PC-3 (cell line): ENCODE measurements around the gene EPS8L2. TPM values are rescaled to one million over a fixed set of nuclear protein-coding genes. Genes with fewer than 3 reads are reported as not detected.

Experiments
- ATAC-seq: fragments of 200-7000 bp; cut with Tn5 transposase; 2 replicates; pipeline ENCODE4 v1.9.1; 2020; ENCODE audit warnings: mild to moderate bottlenecking, moderate library complexity
- BruUV-seq: library from RNA; stranded (reverse); fragments of 400-500 nt; replicated peaks from 2 replicates; lab custom pipeline; 2021; lab: Mats Ljungman, UMichigan
- CTCF ChIA-PET: fragments of 300-600 bp; sonication (Branson Sonifier 250); formaldehyde crosslinking; loops from one replicate; lab custom pipeline; 2022; ENCODE audit warnings: antibody characterized with exemption; lab: Charles Lee
- POLR2A ChIA-PET: fragments of 300-600 bp; sonication (Branson Sonifier 250); formaldehyde crosslinking; loops from one replicate; lab custom pipeline; 2022; ENCODE audit warnings: antibody characterized with exemption; ENCODE audit not compliant: unreplicated experiment; lab: Charles Lee
- DNase-seq: peaks from one replicate; pipeline ENCODE4 v3.0.0-alpha.2; 2015
- H2AFZ ChIP-seq: fragments of 300-600 bp; sonication (generic); 2 replicates; pipeline ENCODE4 v1.6.0; 2016; ENCODE audit warnings: antibody characterized with exemption, low read length
- H3F3A ChIP-seq: fragments of 300-600 bp; sonication (generic); one replicate; pipeline ENCODE4 v1.6.0; 2017; ENCODE audit warnings: antibody characterized with exemption, low read length, control low read depth, mild to moderate bottlenecking; ENCODE audit not compliant: unreplicated experiment
- H3K27ac ChIP-seq: fragments of 300-600 bp; sonication (generic); 2 replicates; pipeline ENCODE4 v1.5.1; 2016; ENCODE audit warnings: mild to moderate bottlenecking, low read length
- H3K27me3 ChIP-seq: fragments of 300-600 bp; sonication (generic); 2 replicates; pipeline ENCODE4 v1.6.1; 2016; ENCODE audit warnings: low read length, mixed read lengths
- H3K36me3 ChIP-seq: fragments of 300-600 bp; sonication (generic); 2 replicates; pipeline ENCODE4 v1.6.1; 2016; ENCODE audit warnings: low read depth, mixed run types, low read length, mixed read lengths
- H3K4me1 ChIP-seq: fragments of 300-600 bp; sonication (generic); 2 replicates; pipeline ENCODE4 v1.5.1; 2016; ENCODE audit warnings: low read length; ENCODE audit not compliant: insufficient read depth
- H3K4me2 ChIP-seq: fragments of 300-600 bp; sonication (generic); 2 replicates; pipeline ENCODE4 v1.6.0; 2016; ENCODE audit warnings: low read length
- H3K4me3 ChIP-seq: fragments of 300-600 bp; sonication (generic); 2 replicates; pipeline ENCODE4 v1.5.1; 2016; ENCODE audit warnings: mild to moderate bottlenecking, low read length, mixed read lengths
- H3K79me2 ChIP-seq: fragments of 300-600 bp; sonication (generic); 2 replicates; pipeline ENCODE4 v1.6.1; 2017; ENCODE audit warnings: low read length, mixed read lengths
- H3K9ac ChIP-seq: fragments of 300-600 bp; sonication (generic); 2 replicates; pipeline ENCODE4 v1.6.0; 2016; ENCODE audit warnings: mild to moderate bottlenecking, low read length
- H3K9me2 ChIP-seq: fragments of 300-600 bp; sonication (generic); replicated peaks from 2 replicates; pipeline ENCODE4 v1.6.1; 2016; ENCODE audit warnings: mixed run types, low read length, mixed read lengths
- H3K9me3 ChIP-seq: fragments of 300-600 bp; sonication (generic); 2 replicates; pipeline ENCODE4 v1.6.1; 2016; ENCODE audit warnings: low read length, mixed read lengths
- H4K20me1 ChIP-seq: fragments of 300-600 bp; sonication (generic); 2 replicates; pipeline ENCODE4 v1.6.1; 2016; ENCODE audit warnings: low read length, mixed read lengths
- EZH2 ChIP-seq: fragments of 300-600 bp; sonication (generic); IDR thresholded peaks from one replicate; pipeline ENCODE4 v1.6.1; 2017; ENCODE audit warnings: antibody characterized with exemption, mild to moderate bottlenecking, low read length; ENCODE audit not compliant: unreplicated experiment
- EZH2phosphoT487 ChIP-seq: fragments of 300-600 bp; sonication (generic); IDR thresholded peaks from 2 replicates; pipeline ENCODE4 v1.6.1; 2018; ENCODE audit warnings: mild to moderate bottlenecking, antibody characterized with exemption, low read length, borderline replicate concordance
- intact Hi-C: fragments of 100-400 bp; cut with micrococcal nuclease; formaldehyde crosslinking; loops from 2 replicates; pipeline ENCODE4 v1.9.0; 2023
- total RNA-seq: library from RNA; depleted of rRNA; stranded (reverse); fragments of >200 nt; gene quantifications from 2 replicates; pipeline ENCODE4 v1.2.3, GENCODE V29; 2014
- TF ChIP-seq, protein P1 (sequence below): fragments of 300-600 bp; sonication (generic); conservative IDR thresholded peaks from 2 replicates; pipeline ENCODE4 v1.5.1; 2017; ENCODE audit warnings: antibody characterized with exemption, low read depth, mild to moderate bottlenecking, low read length

The EPS8L2 gene
- total RNA-seq, 1 experiment from 2014 or later = 127 TPM

DNA sequence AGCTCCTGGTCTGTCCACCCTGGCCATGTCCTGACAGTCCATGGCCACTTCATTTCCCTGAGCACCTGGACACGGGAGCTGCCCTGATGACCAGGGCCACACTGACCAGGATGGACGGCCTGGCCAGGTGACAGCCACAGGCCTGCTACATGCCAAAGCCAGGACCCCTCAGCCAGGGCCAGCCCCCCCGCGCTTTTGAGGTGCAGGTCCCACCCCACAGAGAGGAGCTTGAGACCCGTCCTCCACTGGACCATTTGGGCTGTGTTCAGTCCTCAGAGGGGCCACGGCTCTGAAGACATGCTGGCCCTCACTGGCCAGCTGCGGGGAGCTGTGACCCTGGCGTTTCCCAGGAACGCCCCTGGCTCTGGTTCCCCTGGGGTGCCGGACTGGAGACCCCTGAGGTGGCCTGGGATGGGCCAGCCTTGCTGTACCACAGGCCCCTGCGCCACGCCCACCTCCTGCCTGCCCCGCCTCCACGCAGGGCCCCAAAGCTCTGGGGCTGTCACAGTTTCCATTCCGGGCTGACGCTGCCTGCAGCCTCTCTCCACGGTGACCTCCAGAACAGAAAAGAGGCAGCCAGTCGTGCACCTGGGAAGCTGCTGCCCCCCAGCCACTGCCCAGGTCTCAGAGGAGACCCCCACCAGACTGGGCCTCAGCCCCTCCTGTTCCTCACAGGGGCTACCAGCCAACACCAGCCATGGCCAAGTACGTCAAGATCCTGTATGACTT is 18.2 kb downstream of the EPS8L2 start:
- Histone ChIP-seq H3K36me3 (peaks cover 9% of the 10 kb centered on the region), H3F3A (peaks cover 8% of the 10 kb centered on the region), H4K20me1 (no peaks in the 10 kb centered on the region), H2AFZ (no peak overlapping the region), H3K27me3 (no peaks in the 10 kb centered on the region), H3K4me3 (no peak overlapping the region), H3K4me1 (peaks cover 17% of the 10 kb centered on the region), H3K9me3 (no peaks in the 10 kb centered on the region), H3K9ac (no peak overlapping the region), H3K4me2 (no peak overlapping the region), H3K27ac (no peak overlapping the region), H3K79me2 (no peaks in the 10 kb centered on the region), H3K9me2 (no peaks in the 10 kb centered on the region)
- BruUV-seq = no TSS peak
- DNase-seq = no peak
- no peak for ATAC-seq
- intact Hi-C loops = no loop called here
- TF ChIP-seq, protein P1, sequence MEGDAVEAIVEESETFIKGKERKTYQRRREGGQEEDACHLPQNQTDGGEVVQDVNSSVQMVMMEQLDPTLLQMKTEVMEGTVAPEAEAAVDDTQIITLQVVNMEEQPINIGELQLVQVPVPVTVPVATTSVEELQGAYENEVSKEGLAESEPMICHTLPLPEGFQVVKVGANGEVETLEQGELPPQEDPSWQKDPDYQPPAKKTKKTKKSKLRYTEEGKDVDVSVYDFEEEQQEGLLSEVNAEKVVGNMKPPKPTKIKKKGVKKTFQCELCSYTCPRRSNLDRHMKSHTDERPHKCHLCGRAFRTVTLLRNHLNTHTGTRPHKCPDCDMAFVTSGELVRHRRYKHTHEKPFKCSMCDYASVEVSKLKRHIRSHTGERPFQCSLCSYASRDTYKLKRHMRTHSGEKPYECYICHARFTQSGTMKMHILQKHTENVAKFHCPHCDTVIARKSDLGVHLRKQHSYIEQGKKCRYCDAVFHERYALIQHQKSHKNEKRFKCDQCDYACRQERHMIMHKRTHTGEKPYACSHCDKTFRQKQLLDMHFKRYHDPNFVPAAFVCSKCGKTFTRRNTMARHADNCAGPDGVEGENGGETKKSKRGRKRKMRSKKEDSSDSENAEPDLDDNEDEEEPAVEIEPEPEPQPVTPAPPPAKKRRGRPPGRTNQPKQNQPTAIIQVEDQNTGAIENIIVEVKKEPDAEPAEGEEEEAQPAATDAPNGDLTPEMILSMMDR = no peak
- TF ChIP-seq EZH2 (no peak), EZH2phosphoT487 (no peak)
- POLR2A ChIA-PET = no interaction called here
- CTCF ChIA-PET = no interaction called here

DNA sequence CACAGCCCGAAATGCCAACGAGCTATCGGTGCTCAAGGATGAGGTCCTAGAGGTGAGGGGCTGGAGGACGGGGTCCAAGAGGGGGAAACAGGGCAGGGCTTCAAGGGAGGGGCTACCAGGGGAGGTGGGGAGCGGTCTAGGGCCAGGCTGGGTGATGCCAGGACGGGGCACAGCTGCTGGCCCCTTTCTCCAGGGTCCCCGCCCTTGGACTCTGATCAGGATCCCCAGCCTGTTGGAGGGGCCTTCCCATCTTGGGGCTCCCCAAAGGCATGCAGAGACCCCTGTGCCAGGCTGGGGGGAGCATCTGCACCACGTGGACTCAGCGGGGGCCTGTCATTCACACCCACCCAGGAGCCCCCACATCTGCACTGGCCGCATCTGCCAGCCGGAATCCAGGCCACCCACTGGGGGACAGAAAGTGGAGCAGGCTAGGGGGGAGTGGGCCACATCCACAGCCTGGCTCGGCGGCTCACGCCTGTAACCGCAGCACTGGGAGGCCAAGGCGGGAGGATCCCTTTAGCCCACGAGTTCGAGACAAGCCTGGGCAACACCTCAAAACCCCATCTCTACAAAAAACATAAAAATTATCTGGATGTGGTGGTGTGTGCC is 18.9 kb downstream of the EPS8L2 start:
- Histone ChIP-seq H3K4me2 (no peak overlapping the region), H3K4me1 (peaks cover 17% of the 10 kb centered on the region), H3K36me3 (peaks cover 9% of the 10 kb centered on the region), H3K9me2 (no peaks in the 10 kb centered on the region), H3K4me3 (no peak overlapping the region), H3K79me2 (no peaks in the 10 kb centered on the region), H3K9ac (no peak overlapping the region), H3K27ac (no peak overlapping the region), H4K20me1 (no peaks in the 10 kb centered on the region), H3K27me3 (no peaks in the 10 kb centered on the region), H2AFZ (no peak overlapping the region), H3K9me3 (no peaks in the 10 kb centered on the region), H3F3A (peaks cover 8% of the 10 kb centered on the region)
- ChIA-PET CTCF (no interaction called here), POLR2A (no interaction called here)
- ATAC-seq = no peak
- intact Hi-C loops = no loop called here
- TF ChIP-seq EZH2phosphoT487 (no peak), EZH2 (no peak)
- TF ChIP-seq, protein P1 = no peak
- BruUV-seq = no TSS peak
- DNase-seq = no peak
